ENCODE results near the gene POLR2C. TPM values are rescaled to one million over a fixed set of nuclear protein-coding genes. Genes with fewer than 3 reads are reported as not detected.

Gene POLR2C
- total and polyA plus RNA-seq, 10 of the 15 experiments (the other 5 are each of a cell fraction or from before 2014, with no cell fraction given): 26.9 to 93.0 (median 57.8) TPM

DNA sequence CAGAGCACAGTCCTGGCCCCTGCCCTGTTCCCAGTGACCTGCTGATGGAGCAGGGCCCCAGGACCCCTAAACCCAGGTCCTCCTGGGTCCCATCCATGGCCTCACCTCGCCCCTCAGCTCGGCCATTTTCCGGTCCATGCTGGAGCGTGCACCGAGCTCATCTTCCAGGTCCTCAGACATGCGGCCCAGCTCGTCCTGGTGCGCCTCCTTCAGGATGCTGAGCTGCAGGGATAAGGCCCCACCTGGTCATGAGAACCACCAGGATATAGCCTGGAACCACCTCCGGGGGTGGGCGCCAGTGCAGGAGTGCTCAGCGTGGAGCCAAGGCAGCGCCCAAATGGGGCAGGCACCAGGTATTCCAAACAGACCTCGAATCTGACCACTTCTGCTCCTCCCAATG lies 56.0 kb downstream of the POLR2C start (continued):
- TF ChIP-seq RAD21 (IDR thresholded peaks at IDR 0.05; ENCODE audit: insufficient read depth, low read depth, low read length): no peak
- no peak for TF ChIP-seq POLR2AphosphoS5 (IDR thresholded peaks at IDR 0.05; ENCODE audit: low read length)

- H4K20me1 ChIP-seq (ENCODE audit: control insufficient read depth, insufficient read depth): no peaks in the 10 kb centered on the region; the same call in 1 of the 2 replicates
- no peak overlapping the region for H2AFZ ChIP-seq (ENCODE audit: control insufficient read depth, low read depth, low read length)
- no peak overlapping the region for H3K27ac ChIP-seq (ENCODE audit: control insufficient read depth, insufficient read depth)
- H3K4me3 ChIP-seq: no peak overlapping the region
- no TSS peak for BruUV-seq (replicated peaks)
- no peaks in the 10 kb centered on the region for H3K79me2 ChIP-seq (ENCODE audit: control insufficient read depth, insufficient read depth, low read length)
- DNase-seq (ENCODE audit: low read depth, low spot score) (no peak), ATAC-seq (no peak), FAIRE-seq (no peak)
- no peak overlapping the region for H3K4me2 ChIP-seq (ENCODE audit: control insufficient read depth, insufficient read depth)
- ChIA-PET RAD21 (ENCODE audit: unreplicated experiment) (interaction anchor here (1.0 to 5.1 kb wide), 6 partner anchors 31 to 101 kb away, joined by 3 to 49 read pairs (median 4); partner anchors contain the start of genes CIAPIN1, COQ9 and POLR2C), CTCF (interaction anchor here (0.8 to 6.0 kb wide), 15 partner anchors 10 to 218 kb away, joined by 3 to 174 read pairs (median 12); partner anchors contain the start of genes ADGRG5, CCDC102A, CIAPIN1 and COQ9), SMC1A (ENCODE audit: uncharacterized antibody, unreplicated experiment) (interaction anchor here (0.7 to 6.1 kb wide), 10 partner anchors 9 to 217 kb away, joined by 3 to 51 read pairs (median 5); partner anchors contain the start of genes ADGRG5 and CCDC102A), POLR2A (no interaction called here)
- WGBS (ENCODE audit: insufficient coverage, insufficient replicate concordance, low lambda C conversion rate, missing lambda C conversion rate): 48% methylated on average over 6 of the region's 6 CpGs
- no peaks in the 10 kb centered on the region; a peak in 2 of 4 replicates for H3K36me3 ChIP-seq (ENCODE audit: control insufficient read depth in 2 of 2, insufficient read depth in 2 of 2, low read length in 1 of 2)
- no peaks in the 10 kb centered on the region for H3K9me3 ChIP-seq (replicated peaks; ENCODE audit: control insufficient read depth, insufficient read depth, low read length)
- H3K9ac ChIP-seq (ENCODE audit: control insufficient read depth, insufficient read depth, low read length): no peak overlapping the region
- peaks cover 12% of the 10 kb centered on the region for H3K4me1 ChIP-seq (ENCODE audit: control insufficient read depth, insufficient read depth, low read length)
- H3K27me3 ChIP-seq (replicated peaks in 1 of 2; ENCODE audit: control insufficient read depth in 2 of 2, insufficient read depth in 2 of 2, low read length in 1 of 2): no peaks in the 10 kb centered on the region
- intact Hi-C loops (cut with micrococcal nuclease; ENCODE audit: unreplicated experiment): loop anchor here (1.0 to 5.0 kb wide), 4 partner anchors 43 to 219 kb away; partner anchors contain the start of gene POLR2C
- in situ Hi-C loops (cut with MboI): loop anchor here (5.0 kb wide), 2 partner anchors 102 to 217 kb away; no protein-coding TSS in a partner anchor
- TF ChIP-seq, protein P1, sequence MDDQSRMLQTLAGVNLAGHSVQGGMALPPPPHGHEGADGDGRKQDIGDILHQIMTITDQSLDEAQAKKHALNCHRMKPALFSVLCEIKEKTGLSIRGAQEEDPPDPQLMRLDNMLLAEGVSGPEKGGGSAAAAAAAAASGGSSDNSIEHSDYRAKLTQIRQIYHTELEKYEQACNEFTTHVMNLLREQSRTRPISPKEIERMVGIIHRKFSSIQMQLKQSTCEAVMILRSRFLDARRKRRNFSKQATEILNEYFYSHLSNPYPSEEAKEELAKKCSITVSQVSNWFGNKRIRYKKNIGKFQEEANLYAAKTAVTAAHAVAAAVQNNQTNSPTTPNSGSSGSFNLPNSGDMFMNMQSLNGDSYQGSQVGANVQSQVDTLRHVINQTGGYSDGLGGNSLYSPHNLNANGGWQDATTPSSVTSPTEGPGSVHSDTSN (IDR thresholded peaks at IDR 0.05; ENCODE audit: insufficient replicate concordance, low read depth, low read length): no peak
- TF ChIP-seq BCLAF1 (IDR thresholded peaks at IDR 0.05): no peak
- TF ChIP-seq GATAD2B (conservative IDR thresholded peaks at IDR 0.05; ENCODE audit: low read depth): no peak
- TF ChIP-seq, protein P2, sequence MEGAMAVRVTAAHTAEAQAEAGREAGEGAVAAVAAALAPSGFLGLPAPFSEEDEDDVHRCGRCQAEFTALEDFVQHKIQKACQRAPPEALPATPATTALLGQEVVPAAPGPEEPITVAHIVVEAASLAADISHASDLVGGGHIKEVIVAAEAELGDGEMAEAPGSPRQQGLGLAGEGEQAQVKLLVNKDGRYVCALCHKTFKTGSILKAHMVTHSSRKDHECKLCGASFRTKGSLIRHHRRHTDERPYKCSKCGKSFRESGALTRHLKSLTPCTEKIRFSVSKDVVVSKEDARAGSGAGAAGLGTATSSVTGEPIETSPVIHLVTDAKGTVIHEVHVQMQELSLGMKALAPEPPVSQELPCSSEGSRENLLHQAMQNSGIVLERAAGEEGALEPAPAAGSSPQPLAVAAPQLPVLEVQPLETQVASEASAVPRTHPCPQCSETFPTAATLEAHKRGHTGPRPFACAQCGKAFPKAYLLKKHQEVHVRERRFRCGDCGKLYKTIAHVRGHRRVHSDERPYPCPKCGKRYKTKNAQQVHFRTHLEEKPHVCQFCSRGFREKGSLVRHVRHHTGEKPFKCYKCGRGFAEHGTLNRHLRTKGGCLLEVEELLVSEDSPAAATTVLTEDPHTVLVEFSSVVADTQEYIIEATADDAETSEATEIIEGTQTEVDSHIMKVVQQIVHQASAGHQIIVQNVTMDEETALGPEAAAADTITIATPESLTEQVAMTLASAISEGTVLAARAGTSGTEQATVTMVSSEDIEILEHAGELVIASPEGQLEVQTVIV (IDR thresholded peaks at IDR 0.05; ENCODE audit: borderline replicate concordance, partially characterized antibody): no peak
- no peak for TF ChIP-seq BCL11A (IDR thresholded peaks at IDR 0.05; ENCODE audit: low read depth, low read length)
- no peak for TF ChIP-seq IKZF2 (IDR thresholded peaks at IDR 0.05)
- no peak for TF ChIP-seq BHLHE40 (IDR thresholded peaks at IDR 0.05; ENCODE audit: borderline replicate concordance in 1 of 2, low read depth in 2 of 2, low read length in 1 of 2)
- no peak for TF ChIP-seq PRDM15 (CRISPR knock-in tag; IDR thresholded peaks at IDR 0.05)
- no peak for TF ChIP-seq ESRRA (IDR thresholded peaks at IDR 0.05; ENCODE audit: low read length)
These were observed 56.4 kb downstream of the POLR2C start for GRCh38 chr16:57518922-57519321.
